WTC11 (cell line): ENCODE results near the gene MPDZ. TPM values are rescaled to one million over a fixed set of nuclear protein-coding genes. Genes with fewer than 3 reads are reported as not detected.
A peak's percentile ranks its signal among the peaks of the same experiment; 100 is the strongest.

Source experiments
- ATAC-seq: fragments of 200-7000 bp; cut with Tn5 transposase; 2 replicates; pipeline ENCODE4 v1.10.0; 2021; ENCODE audit warnings: mild to moderate bottlenecking, moderate library complexity
- CTCF ChIA-PET: fragments of 300-600 bp; sonication (Branson Sonifier 250); formaldehyde crosslinking; loops from one replicate; lab custom pipeline; 2021; ENCODE audit warnings: antibody characterized with exemption; lab: Charles Lee
- POLR2A ChIA-PET: fragments of 350-600 bp; sonication (Branson Sonifier 250); formaldehyde crosslinking; loops from one replicate; lab custom pipeline; 2021; ENCODE audit warnings: antibody characterized with exemption; lab: Charles Lee
- DNase-seq: peaks from one replicate; pipeline ENCODE4 v3.0.0; 2021; ENCODE audit warnings: low spot score
- H3K27ac Mint-ChIP-seq: 2 replicates; pipeline ENCODE4 v1.8.0; 2021; ENCODE audit warnings: mixed read lengths
- H3K27me3 Mint-ChIP-seq: 2 replicates; pipeline ENCODE4 v1.8.0; 2021; ENCODE audit warnings: low read depth, mild to moderate bottlenecking, moderate library complexity, mixed read lengths
- H3K36me3 Mint-ChIP-seq: 2 replicates; pipeline ENCODE4 v1.8.0; 2021; ENCODE audit warnings: mixed read lengths
- H3K4me1 Mint-ChIP-seq: 2 replicates; pipeline ENCODE4 v1.8.0; 2022; ENCODE audit warnings: mixed read lengths
- H3K4me3 Mint-ChIP-seq: 2 replicates; pipeline ENCODE4 v1.8.0; 2021; ENCODE audit warnings: mild to moderate bottlenecking, moderate library complexity, mixed read lengths
- H3K9me3 Mint-ChIP-seq: 2 replicates; pipeline ENCODE4 v1.8.0; 2021; ENCODE audit warnings: mixed read lengths
- CREB1 ChIP-seq: sonication (generic); formaldehyde crosslinking; IDR thresholded peaks from 2 replicates; pipeline ENCODE4 v1.8.0; 2023; ENCODE audit warnings: mild to moderate bottlenecking, missing genetic modification reagents
- CREM ChIP-seq: sonication (generic); formaldehyde crosslinking; IDR thresholded peaks from 2 replicates; pipeline ENCODE4 v1.8.1; 2022; ENCODE audit warnings: mild to moderate bottlenecking, missing genetic modification reagents, moderate library complexity
- ELF4 ChIP-seq: sonication (generic); formaldehyde crosslinking; IDR thresholded peaks from 2 replicates; pipeline ENCODE4 v1.8.1; 2022; ENCODE audit warnings: low read depth, mild to moderate bottlenecking, moderate library complexity, missing genetic modification reagents
- EMX1 ChIP-seq: fragments of 250-450 bp; sonication (Bioruptor Pico); IDR thresholded peaks from 2 replicates; pipeline ENCODE4 v1.8.0; 2021; ENCODE audit warnings: mild to moderate bottlenecking
- FOXJ3 ChIP-seq: sonication (generic); formaldehyde crosslinking; IDR thresholded peaks from 2 replicates; pipeline ENCODE4 v1.9.0; 2021; ENCODE audit warnings: missing genetic modification reagents, mild to moderate bottlenecking, borderline replicate concordance
- GABPB1 ChIP-seq: sonication (generic); formaldehyde crosslinking; IDR thresholded peaks from 2 replicates; pipeline ENCODE4 v1.8.1; 2023; ENCODE audit warnings: mild to moderate bottlenecking, missing genetic modification reagents
- GRHL2 ChIP-seq: fragments of 250-450 bp; sonication (Bioruptor Pico); IDR thresholded peaks from 2 replicates; pipeline ENCODE4 v1.8.0; 2022; ENCODE audit warnings: mild to moderate bottlenecking, moderate library complexity; ENCODE audit not compliant: insufficient replicate concordance, severe bottlenecking
- HMGXB4 ChIP-seq: sonication (generic); formaldehyde crosslinking; IDR thresholded peaks from 2 replicates; pipeline ENCODE4 v1.8.1; 2023; ENCODE audit warnings: mild to moderate bottlenecking, moderate library complexity, missing genetic modification reagents
- MLX ChIP-seq: sonication (generic); formaldehyde crosslinking; IDR thresholded peaks from 2 replicates; pipeline ENCODE4 v1.8.1; 2023; ENCODE audit warnings: mild to moderate bottlenecking, missing genetic modification reagents, moderate library complexity
- OVOL2 ChIP-seq: fragments of 250-450 bp; sonication (Bioruptor Pico); IDR thresholded peaks from 2 replicates; pipeline ENCODE4 v1.9.0; 2021; ENCODE audit warnings: mild to moderate bottlenecking, borderline replicate concordance
- STAT6 ChIP-seq: sonication (generic); formaldehyde crosslinking; conservative IDR thresholded peaks from 2 replicates; pipeline ENCODE4 v1.8.1; 2023; ENCODE audit warnings: mild to moderate bottlenecking, low read depth, missing genetic modification reagents, moderate library complexity
- TCF7 ChIP-seq: sonication (generic); formaldehyde crosslinking; IDR thresholded peaks from 2 replicates; pipeline ENCODE4 v1.8.0; 2022; ENCODE audit warnings: mild to moderate bottlenecking, low read depth, missing genetic modification reagents, moderate library complexity
- TEAD1 ChIP-seq: sonication (generic); formaldehyde crosslinking; IDR thresholded peaks from 2 replicates; pipeline ENCODE4 v1.8.0; 2022; ENCODE audit warnings: mild to moderate bottlenecking, missing genetic modification reagents
- ZBTB21 ChIP-seq: sonication (generic); formaldehyde crosslinking; IDR thresholded peaks from 2 replicates; pipeline ENCODE4 v1.8.1; 2023; ENCODE audit warnings: mild to moderate bottlenecking, missing genetic modification reagents, borderline replicate concordance
- ZNF219 ChIP-seq: sonication (generic); formaldehyde crosslinking; IDR thresholded peaks from 2 replicates; pipeline ENCODE4 v1.8.0; 2023; ENCODE audit warnings: missing genetic modification reagents, mild to moderate bottlenecking, borderline replicate concordance
- ZNF317 ChIP-seq: sonication (generic); formaldehyde crosslinking; IDR thresholded peaks from 2 replicates; pipeline ENCODE4 v1.8.1; 2023; ENCODE audit warnings: low read depth, mild to moderate bottlenecking, moderate library complexity, missing genetic modification reagents, borderline replicate concordance
- ZNF396 ChIP-seq: fragments of 250-450 bp; sonication (Bioruptor Pico); IDR thresholded peaks from 2 replicates; pipeline ENCODE4 v1.8.0; 2021; ENCODE audit warnings: mild to moderate bottlenecking, moderate library complexity, borderline replicate concordance
- ZNF423 ChIP-seq: fragments of 250-450 bp; sonication (Bioruptor Pico); IDR thresholded peaks from 2 replicates; pipeline ENCODE4 v2.1.2; 2022; ENCODE audit warnings: mild to moderate bottlenecking, moderate library complexity
- ZNF671 ChIP-seq: fragments of 250-450 bp; sonication (Bioruptor Pico); IDR thresholded peaks from 2 replicates; pipeline ENCODE4 v1.8.0; 2021; ENCODE audit warnings: mild to moderate bottlenecking
- total RNA-seq: library from RNA; stranded (reverse); gene quantifications from 3 replicates; pipeline ENCODE4 v1.2.3, GENCODE V29; 2021
- TF ChIP-seq, protein P1 (sequence below): sonication (generic); formaldehyde crosslinking; IDR thresholded peaks from 2 replicates; pipeline ENCODE4 v1.8.1; 2023; ENCODE audit warnings: mild to moderate bottlenecking, missing genetic modification reagents, moderate library complexity
- TF ChIP-seq, protein P2 (sequence below): sonication (generic); formaldehyde crosslinking; conservative IDR thresholded peaks from 2 replicates; pipeline ENCODE4 v1.8.1; 2022; ENCODE audit warnings: mild to moderate bottlenecking, missing genetic modification reagents
- TF ChIP-seq, protein P3 (sequence below): fragments of 250-450 bp; sonication (Bioruptor Pico); IDR thresholded peaks from 2 replicates; pipeline ENCODE4 v1.8.0; 2021; ENCODE audit warnings: mild to moderate bottlenecking
- TF ChIP-seq, protein P4 (sequence below): sonication (generic); formaldehyde crosslinking; IDR thresholded peaks from 2 replicates; pipeline ENCODE4 v1.8.1; 2022; ENCODE audit warnings: missing genetic modification reagents, borderline replicate concordance

MPDZ gene
- total RNA-seq, 1 experiment from 2014 or later, result 38.5 TPM

- CTCF ChIA-PET, result no interaction called here
- no peak for ATAC-seq
- H3K9me3 Mint-ChIP-seq, result no peaks in the 10 kb centered on the region
Observed at GRCh38 chr9:13109781-13110180, 169.7 kb downstream of the MPDZ start.

DNA sequence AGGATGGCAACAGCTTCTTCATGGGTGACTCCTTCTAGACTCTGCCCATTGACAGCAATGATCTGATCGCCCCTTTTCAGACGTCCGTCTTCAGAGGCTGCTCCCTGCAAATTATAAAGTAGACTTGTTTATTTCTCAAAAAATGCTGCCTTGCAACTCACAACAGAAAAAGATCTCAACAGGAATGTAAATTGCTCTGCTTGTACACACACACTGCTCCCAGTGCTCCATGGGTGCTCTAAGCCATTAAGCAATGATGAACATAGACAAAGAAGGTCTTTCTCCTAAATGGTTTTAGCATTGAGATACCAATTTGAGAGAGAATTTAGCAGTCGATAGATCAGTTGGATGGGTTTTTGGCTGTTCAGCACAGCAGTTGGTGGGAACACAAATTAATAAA, 172.5 kb downstream of the MPDZ start:
- no peak for TF ChIP-seq ZNF396 (CRISPR knock-in tag)
- TF ChIP-seq, all 79 proteins: peak for 0
- H3K9me3 Mint-ChIP-seq, result no peaks in the 10 kb centered on the region
- H3K27me3 Mint-ChIP-seq, result no peaks in the 10 kb centered on the region
- H3K36me3 Mint-ChIP-seq, result peaks cover 26% of the 10 kb centered on the region
- peak overlapping the region; percentile 6; the same call in 1 of the 2 replicates for H3K27ac Mint-ChIP-seq
- ChIA-PET CTCF (no interaction called here), POLR2A (no interaction called here)
- no peak for ATAC-seq
- H3K4me3 Mint-ChIP-seq, result no peak overlapping the region
- H3K4me1 Mint-ChIP-seq, result no peaks in the 10 kb centered on the region
- DNase-seq, result no peak

More at GRCh38 chr9:13109781-13110180, 169.7 kb downstream of the MPDZ start:
- Mint-ChIP-seq H3K4me3 (no peak overlapping the region), H3K27me3 (no peaks in the 10 kb centered on the region), H3K27ac (no peak overlapping the region), H3K4me1 (no peaks in the 10 kb centered on the region), H3K36me3 (peaks cover 43% of the 10 kb centered on the region)
- DNase-seq, result no peak
- TF ChIP-seq MLX, result no peak
- no peak for TF ChIP-seq FOXJ3 (CRISPR knock-in tag)
- no peak for TF ChIP-seq GRHL2 (CRISPR knock-in tag)
- TF ChIP-seq ZNF396 (CRISPR knock-in tag), result no peak
- TF ChIP-seq ZNF671, result no peak
- TF ChIP-seq, protein P1, sequence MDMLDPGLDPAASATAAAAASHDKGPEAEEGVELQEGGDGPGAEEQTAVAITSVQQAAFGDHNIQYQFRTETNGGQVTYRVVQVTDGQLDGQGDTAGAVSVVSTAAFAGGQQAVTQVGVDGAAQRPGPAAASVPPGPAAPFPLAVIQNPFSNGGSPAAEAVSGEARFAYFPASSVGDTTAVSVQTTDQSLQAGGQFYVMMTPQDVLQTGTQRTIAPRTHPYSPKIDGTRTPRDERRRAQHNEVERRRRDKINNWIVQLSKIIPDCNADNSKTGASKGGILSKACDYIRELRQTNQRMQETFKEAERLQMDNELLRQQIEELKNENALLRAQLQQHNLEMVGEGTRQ (CRISPR knock-in tag), result no peak
- no peak for TF ChIP-seq GABPB1 (CRISPR knock-in tag)
- TF ChIP-seq, protein P2, sequence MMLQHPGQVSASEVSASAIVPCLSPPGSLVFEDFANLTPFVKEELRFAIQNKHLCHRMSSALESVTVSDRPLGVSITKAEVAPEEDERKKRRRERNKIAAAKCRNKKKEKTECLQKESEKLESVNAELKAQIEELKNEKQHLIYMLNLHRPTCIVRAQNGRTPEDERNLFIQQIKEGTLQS (CRISPR knock-in tag), result no peak
- TF ChIP-seq CREB1 (CRISPR knock-in tag), result no peak
- TF ChIP-seq, protein P3, sequence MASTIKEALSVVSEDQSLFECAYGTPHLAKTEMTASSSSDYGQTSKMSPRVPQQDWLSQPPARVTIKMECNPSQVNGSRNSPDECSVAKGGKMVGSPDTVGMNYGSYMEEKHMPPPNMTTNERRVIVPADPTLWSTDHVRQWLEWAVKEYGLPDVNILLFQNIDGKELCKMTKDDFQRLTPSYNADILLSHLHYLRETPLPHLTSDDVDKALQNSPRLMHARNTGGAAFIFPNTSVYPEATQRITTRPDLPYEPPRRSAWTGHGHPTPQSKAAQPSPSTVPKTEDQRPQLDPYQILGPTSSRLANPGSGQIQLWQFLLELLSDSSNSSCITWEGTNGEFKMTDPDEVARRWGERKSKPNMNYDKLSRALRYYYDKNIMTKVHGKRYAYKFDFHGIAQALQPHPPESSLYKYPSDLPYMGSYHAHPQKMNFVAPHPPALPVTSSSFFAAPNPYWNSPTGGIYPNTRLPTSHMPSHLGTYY (CRISPR knock-in tag), result no peak
- POLR2A ChIA-PET, result no interaction called here

- ChIA-PET CTCF (no interaction called here), POLR2A (no interaction called here)
- H3K9me3 Mint-ChIP-seq, result no peaks in the 10 kb centered on the region
- TF ChIP-seq TEAD1 (CRISPR knock-in tag) (no peak), EMX1 (CRISPR knock-in tag) (no peak), ZNF423 (CRISPR knock-in tag) (no peak), ZNF317 (CRISPR knock-in tag) (no peak), HMGXB4 (CRISPR knock-in tag) (no peak), TCF7 (no peak), STAT6 (CRISPR knock-in tag) (no peak), ZNF219 (no peak), ZBTB21 (CRISPR knock-in tag) (no peak), OVOL2 (CRISPR knock-in tag) (no peak), CREM (CRISPR knock-in tag) (no peak), ELF4 (CRISPR knock-in tag) (no peak)
- TF ChIP-seq, protein P4, sequence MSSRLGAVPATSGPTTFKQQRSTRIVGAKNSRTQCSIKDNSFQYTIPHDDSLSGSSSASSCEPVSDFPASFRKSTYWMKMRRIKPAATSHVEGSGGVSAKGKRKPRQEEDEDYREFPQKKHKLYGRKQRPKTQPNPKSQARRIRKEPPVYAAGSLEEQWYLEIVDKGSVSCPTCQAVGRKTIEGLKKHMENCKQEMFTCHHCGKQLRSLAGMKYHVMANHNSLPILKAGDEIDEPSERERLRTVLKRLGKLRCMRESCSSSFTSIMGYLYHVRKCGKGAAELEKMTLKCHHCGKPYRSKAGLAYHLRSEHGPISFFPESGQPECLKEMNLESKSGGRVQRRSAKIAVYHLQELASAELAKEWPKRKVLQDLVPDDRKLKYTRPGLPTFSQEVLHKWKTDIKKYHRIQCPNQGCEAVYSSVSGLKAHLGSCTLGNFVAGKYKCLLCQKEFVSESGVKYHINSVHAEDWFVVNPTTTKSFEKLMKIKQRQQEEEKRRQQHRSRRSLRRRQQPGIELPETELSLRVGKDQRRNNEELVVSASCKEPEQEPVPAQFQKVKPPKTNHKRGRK (CRISPR knock-in tag), result no peak
Observed at GRCh38 chr9:13100914-13101572, 178.4 kb downstream of the MPDZ start.

More at GRCh38 chr9:13100914-13101572, 178.4 kb downstream of the MPDZ start:
- H3K36me3 Mint-ChIP-seq, result no peaks in the 10 kb centered on the region; the same call in 1 of the 2 replicates
- H3K27ac Mint-ChIP-seq, result no peak overlapping the region
- no peaks in the 10 kb centered on the region for H3K4me1 Mint-ChIP-seq
- ATAC-seq, result no peak
- no peak for DNase-seq
- no peak overlapping the region for H3K4me3 Mint-ChIP-seq
- H3K27me3 Mint-ChIP-seq, result no peaks in the 10 kb centered on the region
